ENCODE measurements around the gene SRGAP2B. TPM values are rescaled to one million over a fixed set of nuclear protein-coding genes. Genes with fewer than 3 reads are reported as not detected.
"Not testable (repeated sequence)": the region's sequence is repeated elsewhere in the genome, so short reads cannot be mapped to it uniquely, and the experiment has no call there.

SRGAP2B gene
- total RNA-seq, 2 donors from 2014 or later: 33.2 to 40.0 TPM

GRCh38 chr1:145094655-145095211 is 395 bp downstream of the SRGAP2B start:
- DNase-seq (ENCODE audit: low spot score): peak; percentile 77
- intact Hi-C loops (cut with DNase I): not testable (repeated sequence)

- intact Hi-C loops (cut with DNase I): not testable (repeated sequence)
- peak; percentile 92 for DNase-seq (ENCODE audit: low spot score)
These were observed 1.5 kb downstream of the SRGAP2B start for GRCh38 chr1:145093517-145094149.

- DNase-seq (ENCODE audit: low spot score); intact Hi-C loops (cut with DNase I): not testable (repeated sequence)
These were observed 12.5 kb downstream of the SRGAP2B start for GRCh38 chr1:145082483-145083255.

- DNase-seq (ENCODE audit: low spot score); intact Hi-C loops (cut with DNase I): not testable (repeated sequence)
These were observed 14.9 kb downstream of the SRGAP2B start for GRCh38 chr1:145080193-145080592.

GRCh38 chr1:145079737-145080136 is 15.4 kb downstream of the SRGAP2B start:
- intact Hi-C loops (cut with DNase I); DNase-seq (ENCODE audit: low spot score): not testable (repeated sequence)

- intact Hi-C loops (cut with DNase I); DNase-seq (ENCODE audit: low spot score): not testable (repeated sequence)
These were observed 16.2 kb downstream of the SRGAP2B start for GRCh38 chr1:145078787-145079370.

GRCh38 chr1:145077872-145078786 is 17.0 kb downstream of the SRGAP2B start:
- intact Hi-C loops (cut with DNase I); DNase-seq (ENCODE audit: low spot score): not testable (repeated sequence)

GRCh38 chr1:145076877-145077276 is 18.3 kb downstream of the SRGAP2B start:
- DNase-seq (ENCODE audit: low spot score); intact Hi-C loops (cut with DNase I): not testable (repeated sequence)

GRCh38 chr1:145074021-145074559 is 21.0 kb downstream of the SRGAP2B start:
- intact Hi-C loops (cut with DNase I); DNase-seq (ENCODE audit: low spot score): not testable (repeated sequence)

- DNase-seq (ENCODE audit: low spot score); intact Hi-C loops (cut with DNase I): not testable (repeated sequence)
These were observed 23.6 kb downstream of the SRGAP2B start for GRCh38 chr1:145071569-145071968.

- intact Hi-C loops (cut with DNase I); DNase-seq (ENCODE audit: low spot score): not testable (repeated sequence)
These were observed 28.6 kb downstream of the SRGAP2B start for GRCh38 chr1:145066486-145066885.

- DNase-seq (ENCODE audit: low spot score); intact Hi-C loops (cut with DNase I): not testable (repeated sequence)
These were observed 29.8 kb downstream of the SRGAP2B start for GRCh38 chr1:145065194-145065826.

- intact Hi-C loops (cut with DNase I); DNase-seq (ENCODE audit: low spot score): not testable (repeated sequence)
These were observed 31.0 kb downstream of the SRGAP2B start for GRCh38 chr1:145063941-145064648.

- intact Hi-C loops (cut with DNase I); DNase-seq (ENCODE audit: low spot score): not testable (repeated sequence)
These were observed 31.8 kb downstream of the SRGAP2B start for GRCh38 chr1:145063285-145063684.

- DNase-seq (ENCODE audit: low spot score); intact Hi-C loops (cut with DNase I): not testable (repeated sequence)
These were observed 36.9 kb downstream of the SRGAP2B start for GRCh38 chr1:145058184-145058583.

GRCh38 chr1:145055217-145055760 is 39.8 kb downstream of the SRGAP2B start:
- intact Hi-C loops (cut with DNase I); DNase-seq (ENCODE audit: low spot score): not testable (repeated sequence)

GRCh38 chr1:145053428-145053827 is 41.7 kb downstream of the SRGAP2B start:
- DNase-seq (ENCODE audit: low spot score); intact Hi-C loops (cut with DNase I): not testable (repeated sequence)

Data from posterior vena cava (tissue), 2 donors.